Astrocyte of the spinal cord (primary cell): ENCODE measurements around the gene COL23A1.

Experiments used
- DNase-seq: peaks from one replicate; pipeline ENCODE4 v3.0.0; 2011; ENCODE audit warnings: low read depth, low spot score
- H3K4me3 ChIP-seq: 2 replicates; pipeline ENCODE4 v1.5.1; 2011; ENCODE audit warnings: low read depth, mild to moderate bottlenecking, low read length, moderate library complexity
- CTCF ChIP-seq: IDR thresholded peaks from 2 replicates; pipeline ENCODE4 v1.5.1; 2012; ENCODE audit warnings: low read depth, mild to moderate bottlenecking, low read length, inconsistent platforms
- in situ Hi-C: cut with HindIII; loops from 2 replicates; pipeline ENCODE4 v1.10.0; 2017; ENCODE audit warnings: low sequenced_read_pairs

The COL23A1 gene

GRCh38 chr5:178561746-178562264 is 28.4 kb downstream of the COL23A1 start:
- no peak for DNase-seq
- in situ Hi-C loops: no loop called here
- no peak for TF ChIP-seq CTCF
- no peak overlapping the region for H3K4me3 ChIP-seq

- no peak for DNase-seq
- in situ Hi-C loops: no loop called here
- H3K4me3 ChIP-seq: no peak overlapping the region
- no peak for TF ChIP-seq CTCF
Observed at GRCh38 chr5:178560911-178561310, 29.3 kb downstream of the COL23A1 start.

DNA sequence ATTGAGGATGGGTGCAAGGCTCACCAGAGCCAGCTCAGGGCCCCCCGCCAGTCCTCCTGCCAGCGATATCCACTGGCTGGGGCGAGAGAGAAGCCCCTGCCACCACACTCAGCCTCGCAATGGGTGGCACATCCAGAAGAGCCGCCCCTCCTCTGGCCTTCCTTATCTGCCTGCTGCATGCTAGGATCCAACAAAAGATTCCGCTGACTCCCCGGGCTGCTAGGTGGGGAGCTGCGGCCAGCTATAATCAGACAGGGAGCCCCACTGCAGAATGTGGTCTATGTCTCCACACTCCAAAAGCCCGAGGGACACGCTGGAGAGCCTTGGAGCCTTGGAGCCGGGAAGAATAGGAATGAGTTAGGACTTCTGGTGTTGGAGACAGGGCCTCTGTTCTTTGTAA is 32.8 kb downstream of the COL23A1 start:
- in situ Hi-C loops: no loop called here
- no peak for TF ChIP-seq CTCF

GRCh38 chr5:178555771-178556211 is 34.4 kb downstream of the COL23A1 start:
- in situ Hi-C loops: no loop called here
- no peak for TF ChIP-seq CTCF
- H3K4me3 ChIP-seq: no peak overlapping the region
- no peak for DNase-seq

More for the DNA sequence above, 32.8 kb downstream of the COL23A1 start:
- H3K4me3 ChIP-seq: no peak overlapping the region
- no peak for DNase-seq

DNA sequence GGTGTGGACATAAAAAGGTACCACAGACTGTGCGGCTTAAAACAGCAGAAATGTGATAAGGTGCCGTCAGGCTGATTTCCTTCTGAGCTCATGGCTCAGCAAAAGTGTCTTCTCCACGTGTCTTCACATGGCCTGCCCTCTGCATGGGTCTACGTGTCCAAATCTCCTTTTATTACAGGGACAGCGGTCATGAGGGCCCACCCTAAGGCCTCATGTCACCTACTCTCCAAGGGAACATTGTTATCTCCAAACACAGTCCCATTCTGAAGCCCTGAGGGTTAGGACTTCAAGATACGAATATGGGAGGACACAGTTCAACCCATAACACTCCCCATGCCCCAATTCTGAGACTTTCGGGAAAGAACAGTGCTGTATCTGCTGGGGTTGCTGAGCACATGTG is 35.2 kb downstream of the COL23A1 start:
- DNase-seq: no peak
- in situ Hi-C loops: no loop called here
- no peak overlapping the region for H3K4me3 ChIP-seq
- no peak for TF ChIP-seq CTCF

DNA sequence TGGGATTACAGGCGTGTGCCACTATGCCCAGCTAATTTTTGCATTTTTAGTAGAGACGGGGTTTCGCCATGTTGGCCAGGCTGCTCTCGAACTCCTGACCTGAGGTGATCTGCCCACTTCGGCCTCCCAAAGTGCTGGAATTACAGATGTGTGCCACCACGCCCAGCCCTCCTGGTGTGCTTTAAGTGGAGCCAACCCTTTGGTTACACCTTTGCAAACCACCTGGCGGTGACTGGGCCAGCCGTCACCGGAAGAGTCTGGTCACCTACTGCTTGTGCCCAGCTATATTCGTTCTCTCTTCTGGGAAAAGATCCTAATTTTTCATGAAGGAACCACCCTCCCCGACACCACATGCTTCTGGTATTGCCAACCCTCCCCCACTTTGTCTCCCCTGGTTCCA is 35.9 kb downstream of the COL23A1 start:
- no peak for DNase-seq
- no peak for TF ChIP-seq CTCF
- in situ Hi-C loops: no loop called here
- no peak overlapping the region for H3K4me3 ChIP-seq

- no peak for TF ChIP-seq CTCF
- DNase-seq: no peak
- in situ Hi-C loops: no loop called here
- no peak overlapping the region for H3K4me3 ChIP-seq
Observed at GRCh38 chr5:178553517-178553916, 36.7 kb downstream of the COL23A1 start.
